Measurements from ENCODE around the gene FANCD2.
"Not testable (repeated sequence)": the region's sequence is repeated elsewhere in the genome, so short reads cannot be mapped to it uniquely, and the experiment has no call there.

The FANCD2 gene

DNA sequence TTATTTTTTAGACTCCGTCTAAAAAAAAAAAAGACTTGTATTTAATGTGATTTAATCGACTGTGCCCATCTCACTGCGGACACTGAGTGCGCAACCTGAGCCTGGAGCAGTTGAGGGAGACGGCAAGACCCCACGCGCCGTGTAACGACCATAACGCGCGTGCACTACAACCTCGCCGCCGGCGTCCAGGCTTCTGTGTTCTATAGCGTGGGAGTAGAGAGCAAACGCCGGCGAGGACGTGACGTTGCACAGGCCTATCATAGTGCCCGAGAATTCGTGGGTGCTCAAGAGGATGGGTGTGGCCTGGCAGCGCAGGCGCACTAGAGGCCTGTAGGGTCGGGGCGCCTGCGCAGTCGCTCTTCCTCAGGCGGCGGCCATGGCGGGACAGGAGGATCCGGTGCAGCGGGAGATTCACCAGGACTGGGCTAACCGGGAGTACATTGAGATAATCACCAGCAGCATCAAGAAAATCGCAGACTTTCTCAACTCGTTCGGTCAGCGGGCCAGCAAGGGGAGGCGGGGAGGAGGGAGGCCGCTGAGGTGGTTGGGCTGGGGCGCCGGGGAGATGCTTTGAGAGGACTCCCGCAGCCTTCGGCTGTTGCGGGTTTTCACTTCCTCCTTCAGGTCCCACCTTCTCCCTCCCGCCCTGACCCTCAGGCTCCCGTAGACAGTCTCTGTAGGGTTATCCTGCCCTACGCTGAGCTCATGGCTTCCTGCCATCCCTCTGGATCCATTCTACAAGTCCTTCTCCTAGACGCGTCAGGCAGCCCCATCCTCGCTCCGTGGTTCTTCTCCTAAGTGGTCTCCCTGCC lies 89.3 kb downstream of the FANCD2 start, which contains the start of gene BRK1:
Gene BRK1 (plus strand): TSS at position 350 of the 812 bp plus-strand sequence. CDS start 27 bp downstream, at position 377.
- peak; percentile 96 for DNase-seq

DNA sequence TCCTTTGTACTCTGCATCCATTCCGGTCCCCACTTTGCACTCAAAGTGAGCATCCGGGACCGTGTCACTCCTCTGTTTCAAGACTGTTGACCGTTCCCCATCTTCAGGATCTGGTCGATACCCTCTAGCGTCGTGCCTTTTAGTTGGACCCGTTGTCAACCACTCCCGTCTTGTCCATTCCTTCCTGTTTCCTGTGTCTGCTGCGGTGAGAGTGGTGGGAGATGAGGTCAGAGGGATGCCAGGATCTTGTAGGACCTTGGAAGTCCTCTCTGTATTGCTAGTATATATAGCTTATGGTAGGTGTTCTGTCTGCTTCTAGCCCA lies 89.9 kb downstream of the FANCD2 start:
- peak; percentile 60 for DNase-seq

DNA sequence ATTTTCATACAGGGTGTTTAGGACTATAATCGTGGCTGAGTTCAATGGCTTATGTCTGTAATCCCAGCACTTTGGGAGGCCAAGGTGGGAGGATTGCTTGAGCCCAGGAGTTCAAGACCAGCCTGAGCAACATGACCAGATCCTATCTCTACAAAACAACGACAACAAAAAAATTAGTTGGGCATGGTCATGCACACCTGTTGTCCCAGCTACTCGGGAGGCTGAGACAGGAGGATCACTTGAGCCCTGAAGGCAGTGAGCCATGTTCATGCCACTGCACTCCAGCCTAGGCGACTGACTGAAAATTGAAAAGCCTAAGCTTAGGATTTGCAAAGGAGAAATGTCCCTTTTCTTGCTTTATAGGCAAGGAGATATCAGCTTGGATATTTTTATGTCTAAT lies 90.7 kb downstream of the FANCD2 start:
- DNase-seq: no peak

DNA sequence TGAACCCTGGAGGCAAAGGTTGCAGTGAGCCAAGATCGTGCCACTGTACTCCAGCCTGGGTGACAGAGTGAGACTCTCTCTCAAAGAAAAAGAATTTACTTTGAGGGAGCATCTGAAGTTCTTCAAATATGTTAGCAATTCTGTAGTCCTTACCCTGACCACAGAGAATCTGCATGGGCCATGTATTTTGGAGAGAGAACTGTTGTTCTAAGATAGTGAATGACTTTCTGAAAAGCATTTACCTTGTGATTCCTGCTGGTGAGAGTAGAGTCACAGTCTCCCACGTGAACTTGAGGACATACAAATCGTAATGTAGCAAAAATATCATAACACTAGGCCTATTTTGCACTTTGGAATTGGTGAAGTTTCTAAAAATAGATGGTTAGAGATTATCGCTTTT lies 93.1 kb downstream of the FANCD2 start:
- DNase-seq: no peak

DNA sequence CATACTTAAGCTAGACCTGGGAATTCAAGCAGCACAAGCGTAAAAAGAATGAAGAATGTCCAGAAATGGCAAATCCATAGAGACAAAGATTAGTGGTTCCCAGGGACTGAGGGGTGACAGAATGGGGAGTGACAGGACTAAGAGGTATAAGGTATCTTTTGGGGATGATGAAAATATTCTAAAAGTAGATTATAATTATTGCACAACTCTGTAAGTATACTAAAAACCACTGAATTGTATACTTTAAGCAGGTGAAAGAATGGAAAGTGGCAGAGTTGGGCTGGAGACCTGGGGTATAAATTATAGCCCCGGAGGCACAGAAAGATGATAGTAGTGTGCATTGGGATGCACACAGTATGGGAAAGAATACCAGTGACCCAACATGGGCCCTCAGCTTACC lies 94.8 kb downstream of the FANCD2 start:
- DNase-seq: no peak

DNA sequence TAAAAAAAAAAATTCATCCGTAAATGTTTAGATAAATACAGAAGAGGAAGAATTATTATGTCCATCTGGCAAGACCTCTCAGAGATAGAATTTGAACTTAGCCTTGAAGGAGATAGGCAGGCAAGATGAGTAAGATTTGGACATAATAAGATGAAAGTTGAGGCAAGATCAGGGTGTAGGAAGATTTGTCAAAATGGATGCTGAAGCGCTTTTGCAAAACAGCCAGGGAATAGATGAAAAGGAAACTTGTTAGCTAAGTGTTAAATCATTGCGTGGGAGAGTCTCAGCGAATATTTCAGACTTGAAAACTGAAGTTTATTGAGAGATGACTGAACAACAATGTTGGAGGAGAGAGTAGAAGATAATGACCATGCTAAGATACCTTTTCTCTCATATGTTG lies 96.5 kb downstream of the FANCD2 start:
- DNase-seq: no peak

DNA sequence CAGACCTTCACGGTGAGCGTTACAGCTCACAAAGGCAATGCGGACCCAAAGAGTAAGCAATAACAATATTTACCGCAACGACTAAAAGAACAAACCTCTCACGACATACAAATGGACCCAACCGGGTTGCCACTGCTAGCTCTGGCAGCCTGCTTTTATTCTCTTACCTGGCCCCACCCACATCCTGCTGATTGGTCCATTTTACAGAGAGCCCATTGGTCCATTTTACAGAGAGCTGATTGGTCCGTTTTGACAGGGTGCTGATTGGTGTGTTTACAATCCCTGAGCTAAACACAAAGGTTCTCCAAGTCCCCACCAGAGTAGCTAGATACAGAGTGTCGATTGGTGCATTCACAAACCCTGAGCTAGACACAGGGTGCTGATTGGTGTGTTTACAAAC lies 109.6 kb downstream of the FANCD2 start:
- DNase-seq: not testable (repeated sequence)

DNA sequence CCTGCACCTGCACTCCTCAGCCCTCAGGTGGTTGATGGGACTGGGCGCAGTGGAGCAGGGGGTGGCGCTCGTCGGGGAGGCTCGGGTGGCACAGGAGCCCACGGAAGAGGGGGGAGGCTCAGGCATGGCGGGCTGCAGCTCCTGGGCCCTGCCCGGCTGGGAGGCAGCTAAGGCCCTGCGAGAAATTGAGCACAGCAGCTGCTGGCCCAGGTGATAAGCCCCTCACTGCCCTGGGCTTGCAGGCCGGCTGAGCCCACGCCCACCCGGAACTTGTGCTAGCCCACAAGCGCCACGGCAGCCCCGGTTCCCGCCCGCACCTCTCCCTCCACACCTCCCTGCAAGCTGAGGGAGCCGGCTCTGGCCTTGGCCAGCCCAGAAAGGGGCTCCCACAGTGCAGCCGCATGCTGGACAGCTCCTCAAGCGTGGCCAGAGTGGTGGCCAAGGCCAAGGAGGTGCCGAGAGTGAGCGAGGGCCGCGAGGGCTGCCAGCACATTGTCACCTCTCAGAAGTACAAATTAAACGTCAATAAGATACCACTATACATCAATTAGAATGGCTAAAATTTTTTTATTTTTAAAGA lies 110.3 kb downstream of the FANCD2 start:
- DNase-seq: no peak

DNA sequence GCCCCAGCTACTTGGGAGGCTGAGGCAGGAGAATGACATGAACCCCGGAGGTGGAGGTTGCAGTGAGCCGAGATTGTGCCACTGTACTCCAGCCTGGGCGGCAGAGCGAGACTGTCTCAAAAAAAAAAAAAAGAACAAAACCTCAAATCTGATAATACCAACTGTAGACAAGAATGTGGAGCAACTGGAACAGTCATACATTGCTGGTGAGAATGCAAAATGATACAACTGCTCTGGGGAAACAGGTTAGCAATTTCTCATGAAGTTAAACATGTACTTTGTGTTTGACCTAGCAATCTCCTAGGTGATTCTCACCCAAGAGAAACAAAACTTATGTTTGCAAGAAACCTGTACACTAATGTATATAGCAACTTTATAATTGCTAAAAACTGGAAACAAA lies 110.9 kb downstream of the FANCD2 start:
- DNase-seq: no peak

DNA sequence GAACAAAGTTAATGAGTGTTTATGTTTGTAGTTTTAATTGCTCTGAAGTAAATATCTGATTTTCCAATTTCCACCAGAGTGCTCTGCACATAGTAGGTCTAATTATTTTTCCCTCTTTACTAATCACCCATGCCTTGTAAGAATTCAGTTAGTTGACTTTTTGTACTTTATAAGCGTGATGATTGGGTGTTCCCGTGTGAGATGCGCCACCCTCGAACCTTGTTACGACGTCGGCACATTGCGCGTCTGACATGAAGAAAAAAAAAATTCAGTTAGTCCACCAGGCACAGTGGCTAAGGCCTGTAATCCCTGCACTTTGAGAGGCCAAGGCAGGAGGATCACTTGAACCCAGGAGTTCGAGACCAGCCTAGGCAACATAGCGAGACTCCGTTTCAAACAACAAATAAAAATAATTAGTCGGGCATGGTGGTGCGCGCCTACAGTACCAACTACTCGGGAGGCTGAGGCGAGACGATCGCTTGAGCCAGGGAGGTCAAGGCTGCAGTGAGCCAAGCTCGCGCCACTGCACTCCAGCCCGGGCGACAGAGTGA lies 114.8 kb downstream of the FANCD2 start:
- no peak for DNase-seq

DNA sequence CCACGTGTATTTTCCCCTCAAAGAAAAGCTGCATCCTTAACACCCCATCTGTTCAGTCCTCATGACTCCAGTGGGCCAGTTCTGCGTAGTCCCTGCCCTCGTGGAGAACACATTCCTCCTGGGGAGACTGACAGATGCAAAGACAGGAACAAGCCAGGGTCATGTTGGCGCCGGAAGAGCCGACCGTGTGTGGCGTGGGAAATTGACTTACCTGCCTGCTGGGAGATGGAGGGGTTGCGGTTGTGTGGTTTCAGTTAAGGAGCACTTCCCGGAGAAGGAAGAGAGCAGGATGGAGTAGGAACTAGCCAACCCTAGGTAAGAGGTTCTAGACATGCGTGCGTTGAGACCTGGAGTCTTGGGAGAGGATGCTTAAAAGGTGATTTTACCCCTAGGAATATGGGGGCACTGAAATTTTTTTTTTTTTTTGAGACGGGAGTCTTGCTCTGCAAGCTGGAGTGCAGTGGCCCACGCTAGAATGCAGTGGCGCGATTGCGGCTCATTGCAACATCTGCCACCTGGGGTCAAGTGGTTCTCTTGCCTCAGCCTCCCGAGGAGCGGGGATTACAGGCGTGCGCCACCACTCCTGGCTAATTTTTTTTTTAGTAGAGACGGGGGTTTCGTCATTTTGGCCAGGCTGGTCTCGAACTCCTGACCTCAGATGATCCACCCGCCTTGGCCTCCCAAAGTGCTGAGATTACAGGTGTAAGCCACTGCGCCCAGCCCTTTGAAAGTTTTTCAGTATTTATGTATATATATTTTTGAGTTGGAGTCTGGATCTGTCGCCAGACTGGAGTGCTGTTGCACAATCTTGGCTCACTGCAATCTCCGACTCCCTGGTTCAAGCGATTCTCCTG lies 116.7 kb downstream of the FANCD2 start:
- DNase-seq: peak; percentile 55

DNA sequence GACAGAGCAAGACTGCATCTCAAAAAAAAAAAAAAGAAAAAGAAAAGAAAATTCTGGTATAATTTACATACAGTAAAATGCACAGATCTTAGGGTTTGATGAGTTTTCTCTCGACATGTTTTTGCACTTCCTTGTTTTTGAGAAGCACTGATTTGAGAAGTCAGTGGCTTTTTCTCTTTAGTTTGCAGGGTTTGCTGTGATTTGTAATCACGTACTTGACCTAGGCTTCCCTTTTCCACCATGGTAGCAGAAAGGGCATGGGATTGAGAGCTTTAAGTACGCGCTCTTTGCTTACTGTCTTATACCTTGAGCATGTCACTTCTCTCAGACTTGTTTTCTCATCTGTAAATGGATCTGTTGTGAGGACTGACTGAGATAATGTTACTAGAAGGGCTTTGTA lies 119.4 kb downstream of the FANCD2 start:
- DNase-seq: peak; percentile 56

DNA sequence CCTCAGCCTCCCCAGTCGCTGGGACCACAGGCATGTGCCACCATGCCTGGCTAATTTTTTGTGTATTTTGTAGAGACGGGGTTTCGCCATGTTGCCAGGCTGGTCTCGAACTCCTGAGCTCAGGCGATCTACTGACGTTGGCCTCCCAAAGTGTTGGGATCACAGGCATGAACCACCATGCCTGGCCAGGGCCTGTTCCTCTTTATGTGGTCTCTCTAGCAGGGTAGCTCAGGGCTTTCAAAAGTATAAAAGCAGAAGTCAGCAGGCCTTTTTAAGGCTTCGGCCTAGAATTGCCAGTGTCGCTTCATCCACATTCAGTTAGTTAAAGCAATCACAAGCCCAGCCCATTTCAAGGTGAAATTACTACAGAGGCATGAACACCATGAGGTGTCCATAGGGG lies 123.0 kb downstream of the FANCD2 start:
- DNase-seq: peak; percentile 95

DNA sequence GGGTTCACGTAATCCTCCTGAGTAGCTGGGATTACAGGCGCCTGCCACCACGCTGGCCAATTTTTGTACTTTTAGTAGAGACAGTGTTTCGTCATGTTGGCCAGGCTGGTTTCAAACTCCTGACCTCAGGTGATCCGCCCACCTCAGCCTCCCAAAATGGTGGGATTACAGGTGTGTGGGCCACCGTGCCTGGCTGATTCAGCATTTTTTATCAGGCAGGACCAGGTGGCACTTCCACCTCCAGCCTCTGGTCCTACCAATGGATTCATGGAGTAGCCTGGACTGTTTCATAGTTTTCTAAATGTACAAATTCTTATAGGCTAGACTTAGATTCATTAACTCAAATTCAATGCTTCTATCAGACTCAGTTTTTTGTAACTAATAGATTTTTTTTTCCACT lies 124.8 kb downstream of the FANCD2 start:
- no peak for DNase-seq

Data from MV-4-11 (cell line).